ENCODE results near the gene MRGPRG. TPM values are rescaled to one million over a fixed set of nuclear protein-coding genes. Genes with fewer than 3 reads are reported as not detected.

Gene MRGPRG
- total and polyA plus RNA-seq, 2 of the 8 experiments (the other 6 are each of a cell fraction or from before 2014, with no cell fraction given): not detected

- no peak overlapping the region for H3K56ac ChIP-seq (replicated peaks; ENCODE audit: insufficient read length, low read depth, low read length)
Measured at GRCh38 chr11:3223932-3224381, 5.3 kb upstream of the MRGPRG start.

More at GRCh38 chr11:3223932-3224381, 5.3 kb upstream of the MRGPRG start:
- Histone ChIP-seq H4K91ac (replicated peaks; ENCODE audit: insufficient read length, low read length) (no peak overlapping the region), H3K9ac (replicated peaks in 1 of 4; ENCODE audit: extremely low read depth in 1 of 4, low read depth in 3 of 4, low read length in 3 of 4) (no peak overlapping the region), H3K79me1 (ENCODE audit: low read depth, low read length) (no peaks in the 10 kb centered on the region), H3K36me3 (ENCODE audit: control insufficient read depth in 2 of 4, insufficient read depth in 4 of 4, low read length in 3 of 4) (no peaks in the 10 kb centered on the region), H2BK15ac (ENCODE audit: low read length) (0 out of 2 replicates have a peak overlapping the region, but pooled peaks have one; percentile 74), H3K27ac (ENCODE audit: low read depth, low read length) (no peak overlapping the region), H3K4me2 (ENCODE audit: insufficient read depth in 1 of 2, low read depth in 2 of 2, low read length in 2 of 2) (0 out of 4 replicates have a peak overlapping the region, but pooled peaks of 1 of the 2 experiments have one; percentile 9), H2BK20ac (ENCODE audit: low read length) (no peak overlapping the region), H2AFZ (ENCODE audit: low read length) (no peak overlapping the region), H3K4me1 (replicated peaks in 1 of 4; ENCODE audit: control insufficient read depth in 3 of 4, insufficient read depth in 4 of 4, low read length in 3 of 4) (peaks cover 0 to 23% (median 10%) of the 10 kb centered on the region in 4 experiments; a peak in 6 of 7 replicates), H2BK120ac (replicated peaks; ENCODE audit: low read depth, low read length) (no peak overlapping the region), H3K23me2 (ENCODE audit: low read depth, low read length) (no peaks in the 10 kb centered on the region), H3K23ac (ENCODE audit: insufficient read length) (no peak overlapping the region), H3K4ac (replicated peaks; ENCODE audit: insufficient read length, low read depth, low read length) (no peak overlapping the region), H3K27me3 (replicated peaks in 1 of 4; ENCODE audit: control insufficient read depth in 3 of 4, extremely low read depth in 1 of 4, insufficient read depth in 3 of 4, low read length in 3 of 4) (no peaks in the 10 kb centered on the region), H4K20me1 (replicated peaks in 1 of 2; ENCODE audit: control insufficient read depth in 1 of 2, insufficient read depth in 2 of 2, low read length in 2 of 2) (no peaks in the 10 kb centered on the region), H2BK5ac (ENCODE audit: low read depth, low read length) (no peak overlapping the region), H3K4me3 (ENCODE audit: extremely low read depth in 1 of 4, insufficient read depth in 2 of 4, low read depth in 3 of 4, low read length in 4 of 4) (no peak overlapping the region), H3K9me3 (ENCODE audit: insufficient read depth in 2 of 2, low read depth in 1 of 2, low read length in 1 of 2) (no peaks in the 10 kb centered on the region), H3K14ac (ENCODE audit: insufficient read length) (no peak overlapping the region), H3K18ac (ENCODE audit: extremely low read depth, low read length) (peak overlapping the region; percentile 9; the same call in 1 of the 2 replicates), H4K5ac (ENCODE audit: insufficient read length, low read depth, low read length) (no peak overlapping the region), H2BK12ac (ENCODE audit: low read depth, low read length) (0 out of 2 replicates have a peak overlapping the region, but pooled peaks have one; percentile 50), H4K8ac (ENCODE audit: extremely low read depth, insufficient read depth, low read length) (no peak overlapping the region), H2AK5ac (ENCODE audit: low read depth, low read length) (no peak overlapping the region), H3K79me2 (ENCODE audit: control insufficient read depth in 1 of 2, insufficient read depth in 2 of 2, low read length in 2 of 2) (no peaks in the 10 kb centered on the region)
- DNase-seq (ENCODE audit: low read depth in 1 of 2, low spot score in 2 of 2): peak in 1 of 2 experiments; percentile 49
- FAIRE-seq: no peak
- WGBS, 2 experiments (ENCODE audit: extremely low coverage in 1 of 2, insufficient coverage in 1 of 2, insufficient read length in 1 of 2, insufficient replicate concordance in 2 of 2, low coverage in 1 of 2, low lambda C conversion rate in 2 of 2, missing lambda C conversion rate in 1 of 2): 63% methylated on average over 4 of the region's 4 CpGs; no CpG with 5 or more reads in 1 of the 2 experiments
- CTCF ChIA-PET (ENCODE audit: partially characterized antibody): interaction anchor here (0.7 to 3.6 kb wide), 23 partner anchors 10 to 386 kb away, joined by 3 to 15 read pairs (median 5); no protein-coding TSS in a partner anchor
- POLR2A ChIA-PET (ENCODE audit: partially characterized antibody): interaction anchor here (0.8 to 1.8 kb wide), 5 partner anchors 12 to 61 kb away, joined by 3 to 4 read pairs (median 3); no protein-coding TSS in a partner anchor
- TF ChIP-seq KDM1A (IDR thresholded peaks at IDR 0.05; ENCODE audit: borderline replicate concordance, low read length): no peak
- TF ChIP-seq FOSL1 (IDR thresholded peaks at IDR 0.05; ENCODE audit: insufficient read depth, low read depth, low read length): 0 out of 2 replicates have a peak, but pooled peaks have one; percentile 62
- TF ChIP-seq SRF (IDR thresholded peaks at IDR 0.05; ENCODE audit: low read depth, low read length): no peak
- TF ChIP-seq CBX8 (IDR thresholded peaks at IDR 0.05; ENCODE audit: borderline replicate concordance, low read depth, low read length): no peak
